SK-N-SH (cell line): ENCODE results near the gene COMT.
"Not testable (repeated sequence)": the region's sequence is repeated elsewhere in the genome, so short reads cannot be mapped to it uniquely, and the experiment has no call there.

Experiments used
- CTCF ChIP-seq: fragments of 200-600 bp; sonication (generic); IDR thresholded peaks from 2 replicates; pipeline ENCODE4 v1.6.1; 2017; ENCODE audit warnings: antibody characterized with exemption, mild to moderate bottlenecking, moderate library complexity
- FOXJ3 ChIP-seq: sonication (generic); formaldehyde crosslinking; IDR thresholded peaks from 2 replicates; pipeline ENCODE4 v1.5.1; 2020; ENCODE audit warnings: mild to moderate bottlenecking, missing genetic modification reagents
- SMC3 ChIP-seq: IDR thresholded peaks from 2 replicates; pipeline ENCODE4 v1.6.1; 2012; ENCODE audit warnings: low read depth, low read length, improper control_type of control experiment
- TAF1 ChIP-seq: IDR thresholded peaks from 2 replicates; pipeline ENCODE4 v1.6.1; 2012; ENCODE audit warnings: low read depth, mild to moderate bottlenecking, low read length, moderate library complexity, borderline replicate concordance
- TCF12 ChIP-seq: IDR thresholded peaks from 2 replicates; pipeline ENCODE4 v1.4.0; 2012

DNA sequence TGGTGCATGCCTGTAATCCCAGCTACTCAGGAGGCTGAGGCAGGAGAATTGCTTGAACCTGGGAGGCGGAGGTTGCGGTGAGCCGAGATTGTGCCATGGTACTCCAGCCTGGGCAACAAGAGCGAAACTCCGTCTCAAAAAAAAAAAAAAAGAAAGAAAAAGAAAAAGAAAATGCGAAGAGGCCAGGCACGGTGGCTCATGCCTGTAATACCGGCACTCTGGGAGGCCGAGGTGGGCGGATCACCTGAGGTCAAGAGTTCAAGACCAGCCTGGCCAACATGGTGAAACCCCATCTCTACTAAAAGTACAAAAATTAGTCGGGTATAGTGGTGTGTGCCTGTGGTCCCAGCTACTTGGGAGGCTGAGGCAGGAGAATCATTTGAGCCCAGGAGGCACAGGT lies 15.5 kb upstream of the COMT start:
- TF ChIP-seq CTCF; TAF1; FOXJ3 (CRISPR knock-in tag); TCF12; SMC3: not testable (repeated sequence)
